ENCODE measurements around the gene LMNTD2. TPM values are rescaled to one million over a fixed set of nuclear protein-coding genes. Genes with fewer than 3 reads are reported as not detected.
A peak's percentile ranks its signal among the peaks of the same experiment; 100 is the strongest.

Gene LMNTD2
- total RNA-seq, 4 donors from 2014 or later, result 7.6 to 20.4 (median 11.2) TPM

GRCh38 chr11:606245-606644, 45.7 kb upstream of the LMNTD2 start:
- TF ChIP-seq POLR2A (IDR thresholded peaks at IDR 0.05) (no peak), CTCF (IDR thresholded peaks at IDR 0.05) (no peak)
- H3K4me3 ChIP-seq (ENCODE audit: low read depth, poor library complexity, severe bottlenecking), result no peak overlapping the region
- WGBS, 2 donors, result 42 to 67% methylated on average over 8 to 11 of the region's 19 CpGs
- DNase-seq (ENCODE audit: low spot score in 2 of 2), result peak in 1 of 2 donors; percentile 87
- intact Hi-C loops (cut with DNase I; ENCODE audit: low total_unique reads), result no loop called here

GRCh38 chr11:605286-606129, 45.0 kb upstream of the LMNTD2 start:
- 91 to 92% methylated on average over 29 to 31 of the region's 33 CpGs for WGBS, 2 donors
- no peak for TF ChIP-seq CTCF (IDR thresholded peaks at IDR 0.05)
- no peak for TF ChIP-seq POLR2A (IDR thresholded peaks at IDR 0.05)
- no peak overlapping the region for H3K4me3 ChIP-seq (ENCODE audit: low read depth, poor library complexity, severe bottlenecking)
- intact Hi-C loops (cut with DNase I; ENCODE audit: low total_unique reads), result no loop called here
- peak in 1 of 2 donors; percentile 83 for DNase-seq (ENCODE audit: low spot score in 2 of 2)

- TF ChIP-seq CTCF (IDR thresholded peaks at IDR 0.05), result no peak
- no peak for DNase-seq (ENCODE audit: low spot score in 2 of 2)
- no peak overlapping the region for H3K4me3 ChIP-seq (ENCODE audit: low read depth, poor library complexity, severe bottlenecking)
- intact Hi-C loops (cut with DNase I; ENCODE audit: low total_unique reads), result no loop called here
- WGBS, 2 donors, result 91 to 92% methylated on average over 13 of the region's 13 CpGs
Observed at GRCh38 chr11:603154-603553, 42.6 kb upstream of the LMNTD2 start.

- H3K4me3 ChIP-seq (ENCODE audit: low read depth, poor library complexity, severe bottlenecking), result no peak overlapping the region
- no peak for TF ChIP-seq CTCF (IDR thresholded peaks at IDR 0.05)
- no peak for TF ChIP-seq POLR2A (IDR thresholded peaks at IDR 0.05)
- intact Hi-C loops (cut with DNase I; ENCODE audit: low total_unique reads), result no loop called here
- no peak for DNase-seq (ENCODE audit: low spot score in 2 of 2)
- 91 to 97% methylated on average over 22 to 23 of the region's 23 CpGs for WGBS, 2 donors
Observed at GRCh38 chr11:601573-602245, 41.2 kb upstream of the LMNTD2 start.

GRCh38 chr11:598005-598680, 37.6 kb upstream of the LMNTD2 start:
- 91 to 95% methylated on average over 28 to 30 of the region's 30 CpGs for WGBS, 2 donors
- DNase-seq (ENCODE audit: low spot score in 2 of 2), result no peak
- no peak overlapping the region for H3K4me3 ChIP-seq (ENCODE audit: low read depth, poor library complexity, severe bottlenecking)
- TF ChIP-seq POLR2A (IDR thresholded peaks at IDR 0.05), result no peak
- no peak for TF ChIP-seq CTCF (IDR thresholded peaks at IDR 0.05)
- intact Hi-C loops (cut with DNase I; ENCODE audit: low total_unique reads), result no loop called here
